C4-2B (cell line): ENCODE measurements around the gene ZNF804A.

Experiments
- H3K27ac ChIP-seq: fragments of 450-650 bp; 2 replicates; pipeline ENCODE4 v1.5.1; 2017
- ZFX ChIP-seq: fragments of 450-650 bp; IDR thresholded peaks from 2 replicates; pipeline ENCODE4 v1.6.1; 2017
- TF ChIP-seq, protein P1 (sequence below): fragments of 450-650 bp; conservative IDR thresholded peaks from 2 replicates; pipeline ENCODE4 v1.5.1; 2017; ENCODE audit warnings: mild to moderate bottlenecking

Gene ZNF804A

DNA sequence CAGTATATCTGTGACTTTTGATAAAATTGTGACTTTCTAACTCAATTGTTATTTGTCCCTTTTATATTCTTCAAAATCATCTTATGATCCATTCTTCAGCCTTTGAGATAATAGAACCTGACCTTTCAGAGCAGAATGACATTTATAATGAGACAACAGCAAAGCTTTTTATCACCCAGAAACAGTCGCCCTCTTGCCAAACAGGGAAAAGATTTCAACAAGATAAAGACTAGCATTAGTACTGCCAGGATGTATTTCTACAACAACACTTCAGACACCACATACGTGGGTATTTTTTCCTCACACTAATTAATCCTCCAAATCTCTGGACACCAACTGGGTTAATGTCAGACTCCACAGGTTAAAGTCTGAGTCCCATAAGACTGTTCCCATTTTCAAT is 249.0 kb downstream of the ZNF804A start:
- TF ChIP-seq ZFX = no peak
- TF ChIP-seq, protein P1, sequence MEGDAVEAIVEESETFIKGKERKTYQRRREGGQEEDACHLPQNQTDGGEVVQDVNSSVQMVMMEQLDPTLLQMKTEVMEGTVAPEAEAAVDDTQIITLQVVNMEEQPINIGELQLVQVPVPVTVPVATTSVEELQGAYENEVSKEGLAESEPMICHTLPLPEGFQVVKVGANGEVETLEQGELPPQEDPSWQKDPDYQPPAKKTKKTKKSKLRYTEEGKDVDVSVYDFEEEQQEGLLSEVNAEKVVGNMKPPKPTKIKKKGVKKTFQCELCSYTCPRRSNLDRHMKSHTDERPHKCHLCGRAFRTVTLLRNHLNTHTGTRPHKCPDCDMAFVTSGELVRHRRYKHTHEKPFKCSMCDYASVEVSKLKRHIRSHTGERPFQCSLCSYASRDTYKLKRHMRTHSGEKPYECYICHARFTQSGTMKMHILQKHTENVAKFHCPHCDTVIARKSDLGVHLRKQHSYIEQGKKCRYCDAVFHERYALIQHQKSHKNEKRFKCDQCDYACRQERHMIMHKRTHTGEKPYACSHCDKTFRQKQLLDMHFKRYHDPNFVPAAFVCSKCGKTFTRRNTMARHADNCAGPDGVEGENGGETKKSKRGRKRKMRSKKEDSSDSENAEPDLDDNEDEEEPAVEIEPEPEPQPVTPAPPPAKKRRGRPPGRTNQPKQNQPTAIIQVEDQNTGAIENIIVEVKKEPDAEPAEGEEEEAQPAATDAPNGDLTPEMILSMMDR = no peak
- no peak overlapping the region for H3K27ac ChIP-seq

DNA sequence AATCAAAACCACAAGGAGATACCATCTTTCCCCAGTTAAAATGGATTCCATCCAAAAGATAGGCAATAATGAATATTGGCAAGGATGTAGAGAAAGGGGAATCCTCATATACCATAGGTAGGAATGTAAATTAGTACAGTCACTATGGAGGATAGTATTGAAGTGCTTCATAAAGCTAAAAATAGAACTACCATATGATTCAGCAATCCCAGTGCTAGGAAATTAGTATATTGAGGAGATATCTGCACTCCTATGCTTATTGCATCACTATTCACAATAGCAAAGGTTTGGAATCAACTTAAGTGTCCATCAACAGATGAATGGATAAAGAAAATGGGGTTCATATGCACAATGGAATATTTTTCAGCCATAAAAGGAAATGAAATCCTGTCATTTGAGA is 251.2 kb downstream of the ZNF804A start:
- no peak for TF ChIP-seq ZFX
- H3K27ac ChIP-seq = no peak overlapping the region

DNA sequence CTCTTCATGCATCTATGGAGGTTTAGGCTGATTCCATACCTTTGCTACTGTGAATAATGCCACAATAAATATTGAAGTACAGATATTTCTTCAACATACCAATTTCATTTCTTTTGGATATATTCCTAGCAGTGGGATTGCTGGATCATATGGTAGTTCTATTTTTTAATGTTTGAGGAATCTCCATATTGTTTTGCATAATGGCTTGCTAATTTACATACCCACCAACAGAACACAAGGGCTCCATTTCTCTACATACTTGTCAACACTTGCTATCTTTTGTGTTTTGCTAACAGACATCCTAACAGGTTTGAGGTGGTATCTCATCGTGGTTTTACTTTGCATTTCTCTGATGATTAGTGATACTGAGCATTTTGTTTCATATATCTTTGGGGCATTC is 253.2 kb downstream of the ZNF804A start:
- H3K27ac ChIP-seq = no peak overlapping the region
- TF ChIP-seq, protein P1 = no peak
- TF ChIP-seq ZFX = no peak

DNA sequence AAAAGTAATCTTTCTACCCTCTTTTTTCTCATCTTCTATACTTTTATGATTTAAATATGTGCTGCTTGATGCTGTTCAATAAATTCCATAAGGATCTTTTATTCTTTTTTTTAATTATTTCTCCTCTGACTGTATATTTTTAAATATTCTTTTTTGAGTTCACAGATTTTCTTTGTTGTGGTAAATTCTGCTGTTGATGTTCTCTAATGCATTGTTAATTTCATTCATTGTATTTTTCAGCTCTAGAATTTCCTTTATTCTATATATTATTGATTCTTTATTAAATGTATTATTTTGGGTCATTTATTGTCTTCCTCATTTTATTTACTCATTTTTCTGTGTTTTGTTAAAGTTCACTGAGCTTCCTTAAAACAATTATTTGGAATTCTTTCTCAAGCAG is 260.9 kb downstream of the ZNF804A start:
- no peak overlapping the region for H3K27ac ChIP-seq
- TF ChIP-seq ZFX = no peak
- TF ChIP-seq, protein P1 = no peak

DNA sequence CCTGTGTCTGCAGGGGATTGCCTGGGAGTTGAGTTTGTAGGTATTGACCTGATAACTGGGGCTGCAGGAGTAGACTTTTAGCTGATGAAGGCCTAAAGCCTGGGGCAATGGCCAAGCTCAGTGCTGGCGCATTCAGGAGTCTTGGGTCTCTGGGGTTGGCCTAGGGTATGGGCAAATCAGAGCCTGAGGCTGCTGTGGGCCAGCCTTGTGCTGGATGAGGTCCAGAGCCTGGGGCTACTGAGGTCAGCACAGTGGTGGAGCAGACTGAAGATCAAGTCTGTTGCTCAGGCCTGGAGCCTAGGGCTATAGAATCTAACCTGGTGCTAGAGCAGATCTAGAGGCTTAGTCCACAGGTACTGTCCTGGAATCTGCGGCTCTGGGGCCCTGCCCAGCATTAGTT is 262.4 kb downstream of the ZNF804A start:
- no peak overlapping the region for H3K27ac ChIP-seq
- TF ChIP-seq ZFX = no peak
- TF ChIP-seq, protein P1 = no peak

DNA sequence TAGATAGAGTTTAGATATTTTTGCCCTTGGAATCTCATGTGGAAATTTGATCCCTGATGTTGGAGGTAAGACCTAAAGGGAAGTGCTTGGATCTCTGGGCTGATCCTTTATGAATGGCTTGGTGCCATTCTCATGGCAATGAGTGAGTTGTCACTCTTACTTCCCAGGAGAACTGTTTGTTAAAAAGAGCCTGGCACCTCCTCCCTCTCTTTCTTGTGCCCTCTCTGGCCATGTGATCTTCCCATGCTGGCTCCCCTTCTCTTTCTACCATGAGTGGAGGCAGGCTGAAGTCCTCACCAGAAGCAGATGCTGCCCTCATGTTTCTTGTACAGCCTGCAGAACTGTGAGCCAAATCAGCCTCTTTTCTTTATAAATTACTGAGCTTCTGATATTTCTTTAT is 276.9 kb downstream of the ZNF804A start:
- H3K27ac ChIP-seq = no peak overlapping the region
- TF ChIP-seq, protein P1 = no peak
- TF ChIP-seq ZFX = no peak

DNA sequence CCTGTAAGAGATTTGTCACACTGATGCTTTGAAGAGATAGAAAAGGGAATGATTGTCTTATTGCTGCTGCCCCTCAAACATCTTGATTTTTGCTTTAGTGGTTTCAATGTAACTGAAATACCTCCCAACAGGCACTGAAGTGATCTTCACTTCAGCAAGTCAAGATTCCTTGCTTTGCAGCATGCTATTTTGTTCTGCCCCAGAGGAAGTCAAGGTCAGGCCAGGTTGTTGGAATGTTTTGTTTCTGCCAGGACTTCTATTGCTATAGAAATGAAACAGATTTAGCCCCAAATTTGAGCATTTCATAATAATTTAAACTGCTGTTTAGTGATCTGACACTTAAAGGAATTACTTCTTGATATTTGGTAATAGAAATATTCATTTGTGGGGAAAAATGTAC is 277.6 kb downstream of the ZNF804A start:
- TF ChIP-seq, protein P1 = no peak
- TF ChIP-seq ZFX = no peak
- H3K27ac ChIP-seq = no peak overlapping the region

DNA sequence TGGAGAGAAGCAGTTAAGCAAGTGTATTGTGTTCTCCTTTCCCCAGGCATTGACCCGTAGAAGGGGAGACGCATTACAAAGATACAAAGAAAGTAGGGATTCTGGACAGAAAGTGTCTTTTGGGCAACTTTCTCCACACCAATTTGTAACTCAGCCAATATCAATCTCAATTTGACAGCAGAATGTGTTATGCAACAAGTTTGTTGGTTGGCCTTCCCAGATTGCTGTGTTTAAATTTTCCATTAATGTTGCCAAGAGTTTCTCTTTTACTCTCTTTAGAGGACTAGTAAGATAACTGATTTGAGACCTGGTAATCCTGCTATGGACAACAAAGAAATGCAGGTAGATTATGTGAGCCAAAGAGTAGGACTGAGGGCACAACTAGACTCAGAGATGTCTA is 279.6 kb downstream of the ZNF804A start:
- TF ChIP-seq, protein P1 = no peak
- no peak for TF ChIP-seq ZFX
- H3K27ac ChIP-seq = no peak overlapping the region
